Subcutaneous adipose tissue (tissue), 4 donors: ENCODE results near the gene CORO1C. TPM values are rescaled to one million over a fixed set of nuclear protein-coding genes. Genes with fewer than 3 reads are reported as not detected.

Experiments
- CTCF ChIP-seq: fragments of 450-650 bp; IDR thresholded peaks from one replicate; pipeline ENCODE4 v1.5.1; 2016; ENCODE audit warnings: low read depth, mild to moderate bottlenecking, control low read depth, antibody characterized with exemption, moderate library complexity
- total RNA-seq, 4 donors: library from RNA; depleted of rRNA; stranded (reverse); fragments of >200 nt; gene quantifications; one replicate each; pipeline ENCODE4 v1.1.0, GENCODE V29; 2016

The CORO1C gene
- total RNA-seq, 4 donors from 2014 or later, result 151 to 320 (median 199) TPM

DNA sequence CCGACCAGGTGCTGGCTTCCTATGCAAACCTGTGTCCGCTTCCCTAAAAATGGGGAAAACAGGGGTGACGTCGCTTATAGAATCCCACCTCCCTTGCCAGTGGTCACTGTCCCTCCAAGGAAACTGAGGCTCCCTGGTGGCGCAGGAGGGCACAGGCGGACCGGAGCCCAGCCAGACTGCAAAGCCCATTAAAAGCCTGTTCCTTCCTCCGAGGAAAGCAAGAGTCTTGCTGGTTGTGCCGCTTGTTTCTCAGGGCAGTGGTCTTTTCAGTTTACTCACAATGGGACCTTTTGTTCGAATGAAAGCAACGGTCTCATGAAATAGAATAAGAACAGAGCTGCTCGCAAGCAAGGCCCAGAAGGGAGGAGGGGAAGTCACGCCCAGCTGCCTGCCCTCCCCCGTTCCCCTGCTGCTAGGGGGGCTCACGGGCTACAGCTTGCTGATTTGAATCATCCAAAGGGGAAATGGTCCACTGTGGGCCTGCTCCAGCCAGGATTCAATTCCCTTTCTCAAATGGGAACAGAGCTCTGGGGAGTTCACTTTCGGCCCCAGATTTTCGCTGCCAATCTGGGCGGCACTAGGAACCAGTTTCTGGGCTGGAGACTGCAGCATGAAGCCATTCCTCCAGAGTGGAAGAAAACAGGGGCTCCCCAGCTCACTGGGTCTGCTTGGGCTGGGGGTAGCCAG lies 93.0 kb downstream of the CORO1C start:
- TF ChIP-seq CTCF, result no peak

DNA sequence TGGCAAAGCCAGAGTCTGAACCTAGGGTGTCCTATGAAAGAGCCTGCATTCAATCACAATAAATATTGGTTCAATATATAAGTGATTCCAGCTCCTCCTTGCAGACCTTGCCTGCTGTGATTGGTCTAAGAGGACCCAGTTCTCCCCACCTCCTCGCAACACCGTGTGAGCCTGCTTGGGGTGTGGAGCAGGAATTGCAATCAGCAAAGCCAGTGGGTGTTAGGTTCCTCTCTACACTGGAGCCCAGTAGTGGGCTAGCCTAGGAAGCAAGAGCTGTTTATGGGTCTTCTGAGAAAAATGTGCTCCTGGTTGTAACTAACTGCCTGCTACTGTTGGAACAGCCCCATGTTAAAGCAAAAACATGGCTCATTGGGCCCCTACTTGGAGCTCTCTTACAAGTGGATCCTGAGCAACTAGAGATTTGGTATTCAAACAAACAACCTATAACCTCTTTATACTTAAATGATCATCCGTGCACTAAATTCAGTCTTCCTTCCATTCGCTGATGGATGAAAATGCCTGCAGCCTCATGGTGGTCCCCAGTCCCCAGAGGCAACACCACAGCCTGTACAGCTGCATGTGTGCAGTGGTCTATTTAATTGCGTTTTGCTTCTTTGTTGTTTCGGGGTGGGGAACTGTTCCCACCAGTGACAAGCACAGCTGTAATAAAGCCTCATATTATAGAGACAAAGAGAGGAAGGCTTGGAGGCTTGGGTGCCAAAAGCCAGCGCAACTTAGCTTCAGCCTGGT lies 93.9 kb downstream of the CORO1C start:
- no peak for TF ChIP-seq CTCF

- TF ChIP-seq CTCF, result no peak
Observed at GRCh38 chr12:108635997-108636808, 95.1 kb downstream of the CORO1C start.

GRCh38 chr12:108635201-108635996 lies 95.9 kb downstream of the CORO1C start:
- TF ChIP-seq CTCF, result no peak

DNA sequence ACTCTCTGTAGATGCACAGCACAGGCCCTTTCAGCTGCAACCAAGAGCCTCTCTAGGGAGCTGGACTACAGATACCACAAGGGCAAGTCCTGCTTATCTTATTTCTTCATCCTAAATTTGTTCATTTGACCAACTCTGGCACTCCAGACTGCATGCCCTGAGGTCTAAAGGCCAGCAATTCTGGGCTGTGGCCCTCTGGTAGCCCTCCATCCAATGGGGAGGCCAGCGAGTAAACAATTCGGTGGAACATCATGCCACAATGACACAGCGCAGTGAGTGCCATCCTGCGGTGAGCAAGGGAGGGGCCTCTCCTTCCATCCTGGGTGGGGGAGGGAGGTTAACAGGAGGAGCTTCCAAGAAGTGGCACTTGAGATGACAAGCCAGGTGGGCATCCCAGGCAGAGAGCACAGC lies 97.0 kb downstream of the CORO1C start:
- no peak for TF ChIP-seq CTCF

DNA sequence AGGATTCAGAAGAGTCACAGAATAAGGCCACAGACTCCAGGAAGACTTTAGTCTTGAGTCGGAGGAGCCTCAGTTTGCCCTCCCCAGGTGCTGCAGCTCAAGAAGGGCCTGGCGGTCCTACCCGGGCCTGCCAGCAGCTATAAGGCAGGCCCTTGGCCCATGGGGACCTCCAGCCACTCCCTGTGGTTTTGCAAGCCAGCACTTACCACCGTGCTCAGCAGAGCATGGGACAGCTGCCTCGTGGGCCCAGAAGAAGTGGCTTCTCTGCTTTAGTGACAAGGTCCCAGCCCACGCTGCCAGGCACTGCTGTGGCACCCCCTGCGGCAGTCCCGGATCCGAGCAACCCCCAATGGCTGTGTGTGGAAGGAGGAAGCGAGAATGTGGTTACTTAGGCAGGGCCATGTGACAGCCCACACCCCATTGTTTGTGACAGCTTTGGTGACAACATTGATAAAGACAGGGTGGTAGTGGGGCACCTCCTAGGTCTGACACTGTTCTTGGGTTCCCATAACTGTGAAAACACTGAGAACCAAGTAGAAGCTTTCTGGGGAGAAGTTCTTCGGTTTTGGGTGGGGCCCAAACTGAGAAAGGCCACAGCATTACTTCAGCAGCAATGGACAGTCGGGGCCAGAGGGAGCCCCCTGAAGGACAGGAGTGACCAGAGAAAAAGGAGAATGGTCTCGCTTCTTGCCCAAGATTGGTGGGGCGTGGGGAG lies 97.6 kb downstream of the CORO1C start, which contains the start of gene SELPLG:
Gene SELPLG, minus strand, starts transcription at position 361 of the 715 bp plus-strand sequence. CDS start 9,587 bp downstream, outside the sequence.
- TF ChIP-seq CTCF, result no peak
